Epithelial cell of proximal tubule (primary cell): ENCODE results near the gene PRR14. TPM values are rescaled to one million over a fixed set of nuclear protein-coding genes. Genes with fewer than 3 reads are reported as not detected.

Experiments used
- DNase-seq: peaks from one replicate; pipeline ENCODE4 v3.0.0-alpha.2; 2011; ENCODE audit warnings: low read depth
- H3K4me3 ChIP-seq: 2 replicates; pipeline ENCODE4 v1.5.1; 2011; ENCODE audit warnings: low read depth, mild to moderate bottlenecking, low read length
- total RNA-seq: library from RNA; depleted of rRNA; stranded (reverse); fragments of >200 nt; gene quantifications from 2 replicates; pipeline ENCODE4 v1.2.3, GENCODE V29; 2015
- TF ChIP-seq, protein P1 (sequence below): conservative IDR thresholded peaks from 2 replicates; pipeline ENCODE4 v1.5.1; 2012; ENCODE audit warnings: low read depth, mild to moderate bottlenecking, low read length

PRR14 gene
- total RNA-seq, 1 donor from 2014 or later, result 18.1 TPM

DNA sequence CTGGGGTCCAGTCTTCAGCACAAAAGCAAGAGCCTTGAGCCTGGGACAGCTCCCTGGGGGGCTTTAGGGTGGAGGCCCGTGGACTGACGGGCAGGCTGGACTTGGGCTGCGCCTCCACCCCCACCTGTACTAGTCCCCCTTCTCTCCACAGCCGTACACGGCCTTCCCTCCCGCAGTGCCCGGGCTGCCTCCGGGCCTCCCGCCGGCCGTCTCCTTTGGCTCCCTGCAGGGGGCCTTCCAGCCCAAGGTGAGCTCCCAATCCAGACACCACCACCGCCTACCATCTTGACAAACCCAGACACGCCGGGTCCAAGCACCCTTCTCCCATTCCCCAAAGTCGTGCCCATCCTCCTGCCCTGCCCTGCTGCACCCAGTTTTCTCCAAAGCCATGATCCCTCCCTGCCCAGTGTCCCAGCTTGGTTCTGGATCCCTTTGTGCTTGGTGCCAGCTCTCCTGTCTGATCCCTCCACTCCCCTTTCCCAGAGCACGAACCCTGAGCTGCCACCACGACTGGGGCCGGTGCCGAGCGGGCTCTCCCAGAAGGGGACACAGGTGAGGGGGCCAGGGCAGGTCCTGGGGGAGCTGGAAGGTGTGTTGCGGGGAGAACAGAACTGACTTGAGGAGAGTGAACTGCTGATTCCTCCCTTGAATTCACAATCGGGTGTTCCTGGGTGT lies 14.5 kb downstream of the PRR14 start:
- no peak overlapping the region for H3K4me3 ChIP-seq
- DNase-seq, result no peak

DNA sequence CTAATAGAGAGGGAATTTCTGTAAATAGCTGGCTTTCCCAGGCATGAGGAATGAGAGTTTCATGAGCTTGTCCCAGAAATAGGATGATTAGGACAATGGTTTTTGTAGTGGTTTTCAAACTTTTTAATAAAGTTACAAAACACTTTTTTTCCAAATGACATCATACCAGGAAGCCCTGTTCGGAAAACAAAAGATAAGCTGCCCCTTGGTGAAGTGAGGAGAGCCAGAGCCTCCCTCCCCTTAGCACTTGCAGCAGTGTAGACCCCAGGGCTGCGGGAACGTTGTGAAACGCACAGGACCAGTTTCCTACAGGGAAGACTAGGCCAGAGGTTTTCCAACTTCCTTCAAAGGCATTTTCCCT lies 15.1 kb downstream of the PRR14 start:
- TF ChIP-seq, protein P1, sequence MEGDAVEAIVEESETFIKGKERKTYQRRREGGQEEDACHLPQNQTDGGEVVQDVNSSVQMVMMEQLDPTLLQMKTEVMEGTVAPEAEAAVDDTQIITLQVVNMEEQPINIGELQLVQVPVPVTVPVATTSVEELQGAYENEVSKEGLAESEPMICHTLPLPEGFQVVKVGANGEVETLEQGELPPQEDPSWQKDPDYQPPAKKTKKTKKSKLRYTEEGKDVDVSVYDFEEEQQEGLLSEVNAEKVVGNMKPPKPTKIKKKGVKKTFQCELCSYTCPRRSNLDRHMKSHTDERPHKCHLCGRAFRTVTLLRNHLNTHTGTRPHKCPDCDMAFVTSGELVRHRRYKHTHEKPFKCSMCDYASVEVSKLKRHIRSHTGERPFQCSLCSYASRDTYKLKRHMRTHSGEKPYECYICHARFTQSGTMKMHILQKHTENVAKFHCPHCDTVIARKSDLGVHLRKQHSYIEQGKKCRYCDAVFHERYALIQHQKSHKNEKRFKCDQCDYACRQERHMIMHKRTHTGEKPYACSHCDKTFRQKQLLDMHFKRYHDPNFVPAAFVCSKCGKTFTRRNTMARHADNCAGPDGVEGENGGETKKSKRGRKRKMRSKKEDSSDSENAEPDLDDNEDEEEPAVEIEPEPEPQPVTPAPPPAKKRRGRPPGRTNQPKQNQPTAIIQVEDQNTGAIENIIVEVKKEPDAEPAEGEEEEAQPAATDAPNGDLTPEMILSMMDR, result no peak
- H3K4me3 ChIP-seq, result no peak overlapping the region
- no peak for DNase-seq

More for the DNA sequence above, 14.5 kb downstream of the PRR14 start:
- TF ChIP-seq, protein P1, result no peak

DNA sequence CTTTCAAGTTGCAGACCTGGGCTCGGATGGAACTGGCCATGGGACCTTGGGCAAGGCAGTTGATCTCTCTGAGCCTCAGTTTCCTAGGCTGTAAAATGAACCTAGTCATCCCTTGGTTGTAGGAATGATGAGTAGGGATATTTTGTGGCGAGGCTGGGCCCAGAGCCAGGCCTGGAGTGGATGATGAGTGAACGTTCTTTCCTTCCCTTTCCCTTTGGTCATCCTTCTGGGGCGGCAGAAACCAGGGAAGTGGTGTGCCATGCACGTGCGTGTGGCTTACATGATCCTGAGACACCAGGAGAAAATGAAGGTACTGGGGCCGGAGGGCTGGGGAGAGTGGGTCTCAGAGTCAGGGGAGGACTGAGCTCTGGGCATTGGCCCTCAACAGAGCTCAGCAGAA lies 15.9 kb downstream of the PRR14 start:
- H3K4me3 ChIP-seq, result no peak overlapping the region
- TF ChIP-seq, protein P1, result no peak
- no peak for DNase-seq

DNA sequence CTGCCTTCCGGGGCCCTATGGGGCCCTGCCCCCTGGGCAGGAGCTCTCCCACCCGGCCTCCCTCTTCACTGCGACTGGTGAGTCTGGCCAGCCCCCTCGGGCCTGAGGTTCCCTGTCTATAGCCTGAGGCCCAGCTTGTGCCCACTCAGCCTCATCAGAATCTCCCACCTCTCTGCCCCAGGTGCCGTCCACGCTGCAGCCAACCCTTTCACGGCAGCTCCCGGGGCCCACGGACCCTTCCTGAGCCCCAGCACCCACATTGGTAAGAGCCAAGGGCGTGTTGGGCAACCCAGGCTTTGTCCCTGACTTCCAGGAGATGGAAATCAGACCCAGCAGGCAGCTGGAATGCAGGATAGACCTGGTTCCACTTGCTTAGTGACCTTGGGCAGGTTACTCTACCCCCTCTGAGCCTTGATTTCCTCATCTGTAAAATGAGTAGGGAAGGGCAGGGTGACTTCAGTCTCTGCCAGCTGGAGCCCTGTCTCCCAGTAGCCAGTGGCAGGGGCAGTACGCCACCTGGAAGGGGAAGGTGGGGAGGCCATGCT lies 16.7 kb downstream of the PRR14 start:
- TF ChIP-seq, protein P1, result no peak
- DNase-seq, result no peak
- H3K4me3 ChIP-seq, result no peak overlapping the region

DNA sequence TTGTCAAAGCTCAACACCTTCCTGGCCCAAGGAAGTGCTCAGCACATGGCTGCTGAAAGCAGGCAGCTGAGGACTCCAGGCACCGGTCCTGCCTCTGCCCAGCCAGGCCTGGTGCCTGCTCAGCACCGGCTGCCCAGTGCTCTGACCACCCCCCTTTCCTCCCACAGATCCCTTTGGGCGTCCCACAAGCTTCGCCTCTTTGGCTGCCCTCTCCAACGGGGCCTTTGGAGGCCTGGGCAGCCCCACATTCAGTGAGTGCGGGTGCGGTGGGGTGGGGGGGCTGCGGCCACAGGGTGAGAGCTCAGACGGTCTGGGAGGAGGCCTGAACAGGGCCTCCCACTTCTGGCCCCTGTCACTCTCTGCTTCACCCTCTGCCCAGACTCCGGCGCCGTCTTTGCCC lies 17.6 kb downstream of the PRR14 start:
- TF ChIP-seq, protein P1, result no peak
- DNase-seq, result no peak
- H3K4me3 ChIP-seq, result no peak overlapping the region

DNA sequence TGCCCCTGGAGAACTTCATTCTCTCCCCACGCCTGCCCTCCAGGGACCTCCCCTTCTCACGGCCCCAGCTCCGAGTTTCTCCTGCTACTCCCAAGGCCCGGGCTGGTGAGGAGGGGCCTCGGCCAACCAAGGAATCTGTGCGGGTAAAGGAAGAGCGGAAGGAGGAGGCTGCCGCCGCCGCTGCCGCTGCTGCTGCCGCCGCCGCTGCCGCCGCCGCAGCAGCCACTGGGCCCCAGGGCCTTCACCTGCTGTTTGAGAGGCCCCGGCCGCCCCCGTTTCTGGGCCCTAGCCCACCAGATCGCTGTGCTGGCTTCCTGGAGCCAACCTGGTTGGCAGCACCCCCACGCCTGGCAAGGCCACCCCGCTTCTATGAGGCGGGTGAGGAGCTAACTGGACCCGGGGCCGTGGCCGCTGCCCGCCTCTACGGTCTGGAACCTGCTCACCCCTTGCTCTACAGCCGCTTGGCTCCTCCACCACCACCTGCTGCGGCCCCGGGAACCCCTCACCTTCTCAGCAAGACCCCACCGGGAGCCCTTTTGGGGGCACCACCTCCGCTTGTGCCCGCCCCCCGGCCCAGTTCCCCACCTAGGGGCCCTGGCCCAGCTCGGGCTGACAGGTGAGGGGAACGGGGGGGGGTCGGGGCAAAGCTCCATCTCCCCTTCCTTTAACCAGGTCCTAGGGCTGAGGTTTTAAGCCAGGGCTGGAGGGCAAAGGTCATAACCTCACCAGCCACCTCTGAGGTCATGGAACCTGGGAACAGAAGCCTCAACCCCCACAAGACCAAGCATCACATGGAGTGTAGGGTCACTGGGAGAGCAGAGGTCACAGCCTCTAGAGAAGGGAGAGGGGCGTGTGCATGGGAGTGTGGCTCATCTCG lies 18.5 kb downstream of the PRR14 start:
- DNase-seq, result no peak
- TF ChIP-seq, protein P1, result no peak
- H3K4me3 ChIP-seq, result no peak overlapping the region
